Neural progenitor cell (in vitro differentiated cells): ENCODE measurements around the gene ADA.

Experiments
- CTCF ChIP-seq: fragments of 200-600 bp; sonication (generic); IDR thresholded peaks from 2 replicates; pipeline ENCODE4 v1.5.1; 2017; ENCODE audit warnings: antibody characterized with exemption, mild to moderate bottlenecking
- EZH2 ChIP-seq: fragments of 200-600 bp; sonication (generic); IDR thresholded peaks from 2 replicates; pipeline ENCODE4 v1.6.1; 2017; ENCODE audit warnings: antibody characterized with exemption, mild to moderate bottlenecking, moderate library complexity

- TF ChIP-seq CTCF (no peak), EZH2 (no peak)
Observed at GRCh38 chr20:44601236-44601671, 50.2 kb downstream of the ADA start.
